HG02623 (cell line): Measurements from ENCODE around the gene SLC39A3.

Source experiments
- ATAC-seq: cut with Tn5 transposase; IDR thresholded peaks from one replicate; pipeline ENCODE4 v1.9.1; 2021; ENCODE audit warnings: moderate library complexity; ENCODE audit not compliant: unreplicated experiment

SLC39A3 gene

DNA sequence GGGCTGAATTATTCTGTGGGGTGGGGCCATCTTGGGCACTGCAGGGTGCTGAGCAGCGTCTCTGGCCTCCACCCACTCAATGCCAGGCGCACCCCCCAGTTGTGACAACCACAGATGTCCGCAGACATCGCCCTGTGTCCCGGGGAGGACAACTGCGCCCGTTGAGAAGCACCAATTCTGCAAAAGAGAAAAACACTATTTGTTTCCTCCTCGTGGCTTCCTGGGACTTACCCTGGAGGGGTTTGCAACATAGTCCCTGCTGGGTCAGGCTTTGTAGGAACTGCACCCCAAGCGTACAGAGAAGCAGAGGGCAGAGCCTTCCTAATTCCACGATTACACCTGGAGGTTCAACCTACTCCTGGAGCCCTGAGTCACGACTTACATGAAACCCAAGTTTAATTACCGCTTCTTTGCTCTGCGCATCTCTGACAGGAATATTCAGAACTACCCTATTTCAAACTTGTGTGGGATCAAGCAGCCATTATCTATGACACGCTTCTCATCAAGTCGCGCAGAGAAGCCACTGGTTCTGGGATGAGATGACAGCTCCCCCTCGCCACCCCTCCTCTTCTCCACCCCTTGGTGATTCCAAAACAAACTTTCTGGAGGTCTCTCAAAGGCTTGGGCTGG, 11.1 kb upstream of the SLC39A3 start:
- no peak for ATAC-seq

DNA sequence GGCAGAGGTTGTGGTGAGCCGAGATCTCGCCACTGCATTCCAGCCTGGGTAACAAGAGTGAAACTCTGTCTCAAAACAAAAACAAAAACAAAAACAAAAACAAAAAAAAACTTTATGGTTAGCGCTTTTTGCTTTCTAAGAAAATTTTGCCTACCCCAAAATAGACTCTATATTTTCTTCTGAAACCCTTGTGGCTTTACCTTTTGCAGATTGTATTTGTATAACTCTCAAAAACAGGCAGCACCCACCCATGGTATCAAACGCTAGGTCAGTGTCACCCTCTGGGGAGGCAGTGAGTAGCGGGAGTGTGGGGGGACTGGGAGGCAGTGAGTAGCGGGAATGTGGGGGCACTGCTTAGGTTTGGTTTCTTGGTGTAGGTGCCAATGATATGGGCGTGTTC, 7.5 kb upstream of the SLC39A3 start:
- no peak for ATAC-seq

DNA sequence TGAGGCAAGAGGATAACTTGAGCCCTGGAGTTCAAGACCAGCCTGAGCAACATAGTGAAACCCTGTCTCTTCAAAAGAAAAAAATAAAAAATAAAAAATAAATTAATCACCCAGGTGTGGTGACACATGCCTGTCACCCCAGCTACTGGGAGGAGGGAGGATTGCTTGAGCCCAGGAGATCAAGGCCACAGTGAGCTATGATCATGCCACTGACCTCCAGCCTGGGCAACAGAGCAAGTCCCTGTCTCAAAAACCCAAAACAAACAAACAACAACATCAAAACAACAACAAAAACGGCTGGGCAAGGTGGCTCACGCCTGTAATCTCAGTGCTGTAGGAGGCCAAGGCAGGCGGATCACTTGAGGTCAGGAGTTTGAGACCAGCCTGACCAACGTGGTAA, 4.3 kb upstream of the SLC39A3 start:
- ATAC-seq = no peak

DNA sequence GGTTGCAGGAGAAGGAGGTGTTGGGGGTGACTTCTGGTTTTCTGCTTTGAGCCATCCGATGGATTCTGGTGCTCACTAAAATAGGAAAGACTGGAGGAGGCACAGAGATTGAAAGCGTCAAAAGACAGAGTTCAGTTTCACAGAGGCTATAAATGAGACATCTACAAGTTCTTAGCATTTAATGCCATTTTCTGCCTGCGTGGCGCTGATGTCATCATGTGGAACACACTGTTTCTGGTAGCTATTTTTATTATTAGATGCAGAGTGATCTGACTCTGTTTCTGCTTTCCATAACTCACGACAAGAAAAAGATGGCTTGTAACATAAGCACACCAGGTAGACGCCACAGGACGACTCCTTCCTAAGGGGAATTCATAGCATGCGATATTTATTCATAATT, 3.3 kb upstream of the SLC39A3 start:
- no peak for ATAC-seq

DNA sequence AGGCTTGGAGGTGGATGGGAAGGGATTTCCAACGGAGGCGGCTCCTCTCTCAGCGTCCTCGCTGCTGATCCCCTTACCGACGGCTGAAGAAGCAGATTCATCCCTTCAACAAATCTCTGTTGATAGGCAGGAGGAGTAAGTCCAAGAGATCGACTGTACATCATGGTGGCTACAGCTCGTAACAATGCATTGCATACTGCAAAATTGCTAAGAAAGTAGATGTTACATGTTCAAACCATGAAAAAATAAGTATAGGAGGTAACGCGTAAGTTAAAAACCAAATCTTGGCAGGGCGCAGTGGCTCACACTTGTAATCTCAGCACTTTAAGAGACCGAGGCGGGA, 468 bp upstream of the SLC39A3 start:
- ATAC-seq = no peak

DNA sequence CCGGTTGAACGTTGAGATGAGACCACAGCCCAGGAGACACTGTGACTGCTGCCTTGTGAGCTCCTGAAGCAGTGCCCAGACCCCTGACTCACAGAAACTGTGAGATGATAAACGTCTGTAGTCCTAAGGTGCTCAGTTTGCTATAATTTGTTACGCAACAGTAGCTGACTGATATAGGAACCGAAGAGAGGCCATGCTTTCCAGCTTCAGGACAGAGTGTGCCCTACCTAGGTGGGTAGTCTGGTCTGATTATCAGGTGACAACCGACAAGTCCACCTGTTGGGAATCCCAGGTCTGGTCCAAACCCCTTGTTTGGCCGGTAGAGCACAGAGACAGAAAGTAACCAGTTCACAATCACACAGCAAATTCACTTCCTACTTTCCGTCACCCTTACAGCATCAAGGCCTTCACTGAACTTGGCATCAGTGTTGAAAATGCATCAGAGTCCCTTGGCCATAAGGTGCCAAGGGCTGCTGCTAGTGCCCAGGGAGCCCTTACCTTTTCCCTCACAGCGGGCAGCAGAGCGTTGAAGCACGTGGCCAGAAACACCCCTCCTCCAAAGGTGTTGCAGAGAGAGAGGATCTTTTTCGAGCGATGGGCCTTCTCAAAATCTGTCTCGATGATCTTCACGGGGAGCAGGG, 3.1 kb downstream of the SLC39A3 start:
- ATAC-seq = no peak

DNA sequence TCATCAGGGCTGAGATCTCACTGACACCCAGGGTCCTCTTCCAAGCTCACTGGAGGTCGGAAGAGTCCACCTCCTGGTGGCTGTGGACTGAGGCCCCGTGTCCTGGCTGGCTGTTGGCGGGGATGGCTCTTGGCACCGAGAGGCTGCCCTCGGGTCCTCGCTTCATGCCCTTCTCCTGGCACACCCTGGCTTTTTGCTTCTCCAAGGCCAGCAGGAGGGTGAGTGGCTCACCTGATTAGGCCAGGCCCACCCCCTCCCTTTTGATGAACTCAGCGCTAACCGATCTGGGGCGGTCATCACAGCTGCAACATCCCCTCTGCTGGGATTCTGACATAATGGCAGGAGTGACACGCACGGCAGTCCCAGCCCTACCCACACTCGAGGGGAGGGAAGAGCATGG, 4.4 kb downstream of the SLC39A3 start:
- ATAC-seq = no peak

DNA sequence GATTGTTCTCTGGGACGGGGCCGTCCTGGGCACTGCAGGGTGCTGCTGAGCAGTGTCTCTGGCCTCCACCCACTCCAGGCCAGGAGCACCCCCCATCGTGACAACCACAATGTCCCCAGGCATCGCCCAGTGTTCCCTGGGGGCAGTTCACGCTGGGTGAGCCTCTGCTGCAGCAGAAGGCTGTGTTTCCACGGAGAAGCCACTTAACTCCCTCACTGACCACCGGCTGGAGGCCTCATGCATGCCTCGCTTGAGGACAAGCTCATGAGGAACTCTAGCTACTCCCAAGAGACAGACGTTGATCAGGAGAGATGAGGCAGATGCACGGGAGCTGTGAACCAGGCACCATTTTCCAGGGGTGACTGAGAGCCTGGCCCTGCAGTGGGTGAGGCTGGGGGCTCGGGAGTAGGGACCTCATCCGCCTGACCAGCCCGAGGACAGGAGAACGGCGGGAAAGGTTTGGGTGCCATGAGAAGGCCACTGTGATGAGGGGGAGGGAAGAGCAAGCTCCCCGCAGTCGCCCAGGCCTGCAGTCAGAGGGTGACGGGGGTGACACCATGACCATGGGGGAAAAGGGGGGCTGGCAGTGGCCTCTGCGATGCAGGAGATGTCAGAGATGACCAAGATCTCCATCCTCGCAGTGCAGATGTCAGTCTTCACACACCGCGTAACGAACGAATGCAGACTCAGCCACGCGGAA, 5.1 kb downstream of the SLC39A3 start:
- ATAC-seq = no peak

DNA sequence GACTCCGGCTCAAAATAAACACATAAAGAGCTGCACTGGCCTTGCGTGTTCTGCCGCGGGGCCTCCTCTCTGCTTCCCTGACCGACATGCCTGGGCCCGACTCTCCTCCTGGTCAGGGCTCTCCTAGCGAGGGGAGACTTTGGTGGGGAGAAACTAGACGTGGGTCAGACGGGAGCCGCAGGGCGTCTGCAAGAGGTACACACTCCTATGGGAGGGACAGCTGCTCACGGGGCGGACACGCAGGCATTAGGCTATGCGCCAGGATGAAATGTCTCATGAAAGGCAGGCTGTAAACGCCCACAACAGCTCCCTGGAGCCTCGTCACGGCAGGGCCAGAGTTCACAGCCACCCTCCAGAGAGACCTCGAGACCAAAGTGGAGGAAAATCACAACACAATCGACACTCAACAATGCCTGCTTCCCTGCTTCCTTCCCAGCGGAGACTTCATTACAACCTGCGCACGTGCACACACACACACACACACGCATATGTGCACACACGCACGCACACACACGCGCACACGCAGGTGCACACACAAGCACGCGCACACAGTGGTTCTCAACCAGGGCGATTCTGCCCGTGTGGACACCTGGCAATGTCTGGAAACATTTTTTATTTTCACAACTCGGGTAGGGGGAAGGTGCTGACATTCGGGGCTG, 5.8 kb downstream of the SLC39A3 start:
- ATAC-seq = no peak

DNA sequence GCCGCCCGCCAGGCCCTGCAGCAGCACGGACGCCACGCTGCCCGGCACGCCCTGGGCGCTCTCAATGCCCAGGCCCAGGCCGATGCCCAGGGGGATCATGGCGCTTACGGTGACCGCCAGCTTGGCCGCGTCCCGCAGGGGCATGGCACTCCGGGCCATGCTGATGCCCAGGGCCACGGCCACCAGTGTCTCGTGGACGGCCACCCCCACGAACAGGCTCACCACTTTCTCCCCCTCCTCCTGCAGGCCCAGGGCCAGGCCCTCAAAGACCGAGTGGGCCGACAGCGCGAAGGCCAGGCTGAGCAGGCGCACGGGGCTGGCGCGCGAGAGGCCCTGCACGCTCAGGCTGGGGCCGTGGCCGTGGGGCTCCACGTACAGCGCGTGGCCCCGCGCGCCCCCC, 6.9 kb downstream of the SLC39A3 start:
- ATAC-seq = no peak

DNA sequence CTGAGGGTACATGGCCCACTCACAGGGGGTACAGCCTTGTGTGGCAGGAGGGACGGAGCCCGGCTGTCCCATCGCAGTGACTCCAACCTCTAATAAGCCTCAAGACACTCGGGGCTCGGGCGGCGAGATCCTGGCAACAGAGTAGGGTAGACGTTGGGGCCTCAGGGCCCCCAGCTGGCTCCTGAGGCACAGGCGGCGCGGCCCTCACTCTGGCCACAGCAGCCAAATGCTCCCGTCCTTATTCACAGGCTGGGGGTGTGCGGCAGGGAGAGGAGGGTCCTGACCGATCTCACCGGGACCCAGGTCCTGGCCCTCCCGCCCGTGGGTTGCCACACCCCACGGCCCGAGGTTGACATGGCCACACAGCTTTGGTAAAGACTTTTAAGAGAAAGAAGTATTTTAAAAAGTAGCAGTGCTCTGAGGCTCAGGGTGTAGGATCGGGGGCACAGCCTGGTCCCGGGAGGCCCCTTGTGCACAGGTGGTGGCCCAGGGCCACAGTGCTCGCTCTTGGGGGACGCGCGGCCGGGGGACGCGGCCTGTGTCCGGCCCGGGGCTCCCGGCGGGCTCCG, 7.6 kb downstream of the SLC39A3 start:
- ATAC-seq = no peak

DNA sequence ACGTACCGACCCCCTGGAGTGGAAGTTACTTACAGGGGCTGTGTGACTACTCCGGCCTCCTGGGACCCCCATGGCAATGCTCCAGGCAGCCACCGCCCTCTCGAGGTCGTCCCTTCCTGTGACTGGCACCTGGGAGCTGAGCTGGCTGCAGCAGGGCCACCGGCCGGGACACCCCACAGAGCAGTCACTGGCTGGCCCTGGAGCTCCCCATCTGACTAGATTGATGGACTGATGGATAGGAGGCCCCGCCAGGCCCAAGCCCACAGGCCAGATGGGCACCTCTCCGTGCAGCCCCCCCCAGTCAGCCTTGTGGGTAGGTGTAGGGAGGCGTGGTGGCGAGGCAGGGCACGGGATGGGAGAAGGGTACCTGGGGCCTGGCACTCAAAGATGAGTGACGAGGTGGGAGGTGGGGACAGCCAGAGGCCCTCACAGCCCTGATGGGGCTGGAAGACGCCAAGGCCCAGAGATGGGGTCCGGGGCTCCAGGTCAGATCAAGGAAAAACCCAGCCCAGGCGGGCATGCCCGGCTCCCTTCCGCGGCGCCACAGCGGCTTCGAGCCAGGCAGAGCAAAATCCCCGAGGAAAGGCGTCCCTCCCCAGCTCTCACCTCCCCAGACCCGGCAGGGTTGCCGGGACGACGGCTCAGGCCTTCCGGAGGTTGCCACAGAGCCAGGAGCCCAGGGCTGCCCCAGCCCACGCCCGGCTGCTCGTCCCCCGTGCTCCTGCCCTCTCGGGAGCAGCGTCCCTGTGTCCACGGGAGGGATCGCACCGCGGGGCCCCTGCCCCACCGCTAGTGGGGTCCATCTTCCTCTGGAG, 8.4 kb downstream of the SLC39A3 start:
- ATAC-seq = no peak

DNA sequence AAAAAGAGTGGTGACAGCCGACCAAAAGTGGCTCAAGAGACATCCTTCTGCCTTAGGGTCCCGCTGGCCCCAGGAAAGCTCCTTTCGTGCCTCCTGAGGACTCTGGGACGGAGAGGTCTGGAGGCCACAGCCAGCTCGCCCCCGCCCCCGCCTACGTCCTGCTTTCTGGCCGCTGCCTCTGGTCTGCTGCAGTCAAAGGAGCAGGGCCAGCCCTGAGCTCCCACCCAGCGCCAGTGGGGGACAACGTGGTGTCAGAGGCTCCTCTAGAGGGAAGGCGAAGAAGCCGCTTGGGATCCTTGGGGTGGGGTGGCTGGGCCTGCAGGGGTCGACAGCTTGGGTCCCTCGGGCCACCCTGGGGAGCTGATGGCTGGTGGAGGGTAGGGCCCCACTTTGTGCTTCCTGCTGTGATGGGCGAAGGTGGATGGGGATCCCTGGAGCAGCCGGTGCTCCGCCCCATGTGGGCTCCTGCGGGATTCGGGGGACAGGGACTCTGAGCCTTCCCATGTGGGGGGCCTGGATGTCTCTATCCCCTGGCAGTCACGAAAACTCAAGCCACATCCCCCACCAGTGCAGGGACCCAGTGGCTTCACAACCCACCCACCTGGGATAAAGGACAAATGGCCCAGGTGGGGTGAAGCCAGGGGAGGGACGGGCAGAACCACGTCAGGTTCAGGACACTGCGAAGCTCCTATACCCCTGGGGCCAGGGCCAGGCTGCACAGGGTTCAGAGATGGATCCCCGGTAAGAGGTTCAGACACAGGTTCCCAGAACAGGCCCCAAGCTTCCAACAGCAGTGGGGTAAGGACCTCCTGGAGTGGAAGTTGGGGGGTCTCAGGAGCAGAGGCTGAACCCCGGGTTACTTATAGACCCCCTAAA, 9.6 kb downstream of the SLC39A3 start:
- ATAC-seq = no peak

DNA sequence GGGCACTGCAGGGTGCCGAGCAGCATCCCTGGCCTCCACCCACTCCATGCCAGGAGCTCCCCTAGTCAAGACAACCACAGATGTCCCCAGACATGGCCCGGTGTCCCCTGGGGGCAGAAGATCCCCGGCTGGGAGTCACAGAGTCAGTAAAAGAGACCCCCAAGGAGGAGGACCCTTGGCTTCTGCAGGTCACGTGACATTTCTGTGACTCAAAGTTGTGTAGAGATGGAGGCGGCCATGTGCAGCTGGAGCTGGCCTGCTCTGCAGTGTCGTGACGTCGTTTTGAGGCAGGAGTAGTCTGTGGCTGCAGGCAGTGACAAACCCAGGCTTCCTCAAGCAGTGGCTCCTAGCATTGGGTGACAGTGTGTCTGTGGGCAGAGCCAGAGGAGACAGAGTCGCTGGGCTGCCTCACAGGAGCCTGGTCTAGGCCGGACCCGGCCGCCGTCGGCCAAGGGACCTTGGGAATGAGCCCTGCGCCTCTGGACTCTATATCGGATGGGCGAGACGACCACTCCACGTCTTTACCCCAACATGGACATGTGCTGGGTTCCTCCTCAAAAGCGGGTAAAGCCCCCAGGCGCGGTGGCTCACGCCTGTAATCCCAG, 10.9 kb downstream of the SLC39A3 start:
- no peak for ATAC-seq

DNA sequence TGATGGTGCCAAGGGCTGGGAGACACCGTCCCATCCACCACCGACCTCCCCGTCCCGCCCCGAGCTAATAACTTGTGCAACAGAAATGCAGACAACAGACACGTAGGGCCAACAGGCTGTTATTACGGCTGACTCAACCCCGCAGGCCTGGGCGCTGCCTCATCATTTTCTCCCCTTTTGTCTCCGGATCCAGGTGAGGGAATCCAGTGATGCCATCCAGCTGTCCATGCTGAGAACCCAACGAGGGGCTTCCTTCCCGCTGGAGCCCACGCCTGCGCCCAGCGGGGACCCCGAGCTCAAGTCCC, 12.2 kb downstream of the SLC39A3 start:
- ATAC-seq = no peak

DNA sequence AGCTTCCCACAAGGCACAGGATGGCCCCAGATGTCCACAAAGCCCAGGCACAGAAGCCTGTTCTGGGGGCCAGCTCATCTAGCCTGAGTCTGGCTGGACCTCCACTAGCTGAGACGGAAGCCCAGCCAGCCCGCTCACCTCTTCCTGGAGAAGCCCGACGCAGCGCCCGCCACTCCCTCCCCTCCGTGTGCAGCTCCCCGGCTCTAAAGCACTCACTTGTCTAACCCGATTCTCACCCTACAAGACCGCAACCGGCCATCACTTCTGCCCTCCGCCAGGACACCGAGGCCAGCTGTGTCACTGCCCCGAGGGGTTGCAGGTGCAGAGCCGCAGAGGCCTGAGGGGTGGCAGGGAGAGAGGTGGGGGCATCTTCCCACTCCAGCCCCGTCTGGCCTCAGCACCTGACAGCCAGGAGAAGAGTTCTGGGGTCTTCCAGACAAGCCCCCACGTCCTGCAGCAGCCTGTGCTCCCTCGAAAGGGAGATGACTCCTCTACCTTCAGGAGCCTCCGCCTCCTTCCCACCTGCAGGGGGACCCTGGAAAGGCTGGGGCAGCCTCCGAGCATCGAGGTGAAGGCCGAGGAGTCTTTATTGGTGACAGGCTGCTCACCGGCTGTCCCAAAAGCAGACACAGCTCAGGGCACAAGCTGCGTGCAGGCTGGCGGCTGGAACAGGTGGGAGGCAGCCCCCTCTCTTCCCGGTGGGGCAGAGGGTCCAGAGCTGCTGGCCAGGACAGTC, 12.7 kb downstream of the SLC39A3 start:
- no peak for ATAC-seq

DNA sequence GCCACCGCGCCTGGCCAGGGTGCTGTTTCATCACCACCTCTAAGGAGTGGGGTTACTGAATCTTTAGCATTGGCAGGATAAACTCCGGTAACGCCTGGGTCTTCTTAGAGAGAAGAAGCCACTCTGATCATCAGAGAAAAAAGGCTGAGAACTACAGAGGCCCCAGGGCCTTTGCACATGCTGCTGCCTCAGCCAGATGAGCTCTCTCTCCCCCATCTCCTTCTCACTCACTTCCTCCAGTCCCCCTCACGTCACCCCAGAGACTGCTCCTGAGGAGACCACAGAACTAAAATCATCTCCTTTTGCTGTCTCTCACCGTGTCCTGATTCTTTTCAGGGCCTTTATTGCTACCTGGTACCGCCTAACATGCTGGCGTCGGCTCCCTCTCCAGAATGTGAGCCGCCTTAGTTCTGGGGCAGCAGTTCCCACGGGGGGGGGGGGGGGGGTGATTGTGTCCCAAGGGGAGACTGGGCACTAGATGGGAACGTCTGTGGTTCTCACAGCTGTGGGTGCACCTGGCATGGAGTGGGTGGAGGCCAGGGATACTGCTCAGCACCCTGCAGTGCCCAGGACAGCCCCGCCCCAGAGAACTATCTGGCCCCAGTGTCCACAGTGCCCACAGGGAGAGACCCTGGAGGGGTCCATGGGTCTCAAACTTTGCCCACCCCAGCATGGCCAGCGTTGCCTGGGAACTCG, 13.5 kb downstream of the SLC39A3 start:
- ATAC-seq = no peak

DNA sequence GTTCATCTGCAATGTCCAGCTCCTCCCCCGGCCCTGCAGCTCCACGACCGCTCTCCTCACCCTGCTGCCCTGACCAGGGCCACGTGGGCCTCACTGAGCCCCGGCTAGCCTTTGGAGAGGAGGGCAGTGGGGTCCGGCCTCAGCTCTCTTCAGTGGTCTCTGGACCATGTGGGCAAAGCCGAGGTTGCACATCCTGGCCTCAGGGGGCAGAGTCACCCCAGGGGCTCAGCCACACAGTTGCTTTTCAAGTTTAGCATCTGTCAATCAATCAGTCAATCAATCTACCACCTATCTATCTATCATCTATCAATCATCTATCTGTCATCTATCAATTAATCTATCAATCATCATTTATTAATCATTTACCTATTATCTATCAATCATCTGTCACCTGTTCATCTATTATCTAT, 15.7 kb downstream of the SLC39A3 start:
- ATAC-seq = no peak
